Ovary (tissue), 3 donors: Measurements from ENCODE around the gene DMRTC1.
"Not testable (repeated sequence)": the region's sequence is repeated elsewhere in the genome, so short reads cannot be mapped to it uniquely, and the experiment has no call there.

Source experiments
- EP300 ChIP-seq: sonication (generic); formaldehyde crosslinking; IDR thresholded peaks from one replicate; pipeline ENCODE4 v1.6.1; 2017; ENCODE audit warnings: antibody characterized with exemption
- TF ChIP-seq, protein P1 (sequence below), 3 donors: fragments of 450-650 bp in 2 of 3; fragments of 200-600 bp in 1 of 3; IDR thresholded peaks; one replicate each; pipeline versions ENCODE4 v1.5.1 to v1.8.0; 2016 to 2022; ENCODE audit warnings: antibody characterized with exemption in 3 of 3, mild to moderate bottlenecking in 1 of 3
- donor health status: DM: no; HTN: no; CAD: no.

DNA sequence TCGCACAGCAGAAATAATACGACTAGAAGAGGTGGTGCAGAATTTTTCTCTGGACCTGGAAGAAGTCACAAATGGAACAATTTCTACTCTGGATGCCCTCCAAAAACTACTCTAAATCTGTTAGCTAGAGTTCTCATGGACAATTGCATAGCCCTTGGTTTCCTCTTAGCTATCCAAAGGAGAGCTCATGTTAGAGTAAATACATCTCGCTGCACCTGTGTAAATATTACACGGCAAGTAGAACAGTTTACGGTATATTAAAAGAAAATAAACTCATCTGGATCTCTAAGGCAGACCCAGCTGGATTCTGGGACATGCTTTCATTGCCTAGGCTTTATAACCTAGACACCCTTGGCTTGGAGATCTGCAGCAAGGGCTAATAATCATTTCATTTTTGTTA lies 28.2 kb upstream of the DMRTC1 start:
- TF ChIP-seq, protein P1, sequence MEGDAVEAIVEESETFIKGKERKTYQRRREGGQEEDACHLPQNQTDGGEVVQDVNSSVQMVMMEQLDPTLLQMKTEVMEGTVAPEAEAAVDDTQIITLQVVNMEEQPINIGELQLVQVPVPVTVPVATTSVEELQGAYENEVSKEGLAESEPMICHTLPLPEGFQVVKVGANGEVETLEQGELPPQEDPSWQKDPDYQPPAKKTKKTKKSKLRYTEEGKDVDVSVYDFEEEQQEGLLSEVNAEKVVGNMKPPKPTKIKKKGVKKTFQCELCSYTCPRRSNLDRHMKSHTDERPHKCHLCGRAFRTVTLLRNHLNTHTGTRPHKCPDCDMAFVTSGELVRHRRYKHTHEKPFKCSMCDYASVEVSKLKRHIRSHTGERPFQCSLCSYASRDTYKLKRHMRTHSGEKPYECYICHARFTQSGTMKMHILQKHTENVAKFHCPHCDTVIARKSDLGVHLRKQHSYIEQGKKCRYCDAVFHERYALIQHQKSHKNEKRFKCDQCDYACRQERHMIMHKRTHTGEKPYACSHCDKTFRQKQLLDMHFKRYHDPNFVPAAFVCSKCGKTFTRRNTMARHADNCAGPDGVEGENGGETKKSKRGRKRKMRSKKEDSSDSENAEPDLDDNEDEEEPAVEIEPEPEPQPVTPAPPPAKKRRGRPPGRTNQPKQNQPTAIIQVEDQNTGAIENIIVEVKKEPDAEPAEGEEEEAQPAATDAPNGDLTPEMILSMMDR (IDR thresholded peaks at IDR 0.05) = not testable (repeated sequence)
- not testable (repeated sequence) for TF ChIP-seq EP300
